AG09309 (cell line): ENCODE data around the gene HYAL2.
"Not testable (repeated sequence)": the region's sequence is repeated elsewhere in the genome, so short reads cannot be mapped to it uniquely, and the experiment has no call there.

Experiments
- DNase-seq: peaks from one replicate; pipeline ENCODE4 v3.0.0-alpha.2; 2010; ENCODE audit warnings: low read depth
- H3K4me3 ChIP-seq: 2 replicates; pipeline ENCODE4 v1.5.1; 2011; ENCODE audit warnings: mild to moderate bottlenecking, low read depth, low read length, moderate library complexity; ENCODE audit not compliant: control insufficient read depth
- CTCF ChIP-seq: IDR thresholded peaks from 2 replicates; pipeline ENCODE4 v1.5.1; 2011; ENCODE audit warnings: mild to moderate bottlenecking, low read depth, low read length, inconsistent platforms; ENCODE audit not compliant: insufficient read depth, control insufficient read depth; ENCODE audit errors: missing control alignments

Gene HYAL2

GRCh38 chr3:50314342-50314741, 8.2 kb downstream of the HYAL2 start:
- H3K4me3 ChIP-seq: no peak overlapping the region
- no peak for TF ChIP-seq CTCF
- no peak for DNase-seq

GRCh38 chr3:50312041-50312440, 10.5 kb downstream of the HYAL2 start:
- not testable (repeated sequence) for DNase-seq, H3K4me3 ChIP-seq

- H3K4me3 ChIP-seq: no peak overlapping the region
- DNase-seq: no peak
- no peak for TF ChIP-seq CTCF
Observed at GRCh38 chr3:50304601-50305000, 17.9 kb downstream of the HYAL2 start.

GRCh38 chr3:50303013-50303815, 19.3 kb downstream of the HYAL2 start, which contains the start of gene HYAL1:
HYAL1 (minus strand) TSS chr3:50303574; CDS start chr3:50302956, 618 bp downstream.
- no peak for TF ChIP-seq CTCF
- H3K4me3 ChIP-seq: no peak within 1 kb of the TSS
- DNase-seq: no peak

- no peak overlapping the region for H3K4me3 ChIP-seq
- TF ChIP-seq CTCF: no peak
- no peak for DNase-seq
Observed at GRCh38 chr3:50302095-50303012, 20.2 kb downstream of the HYAL2 start.

- no peak for DNase-seq
- no peak for TF ChIP-seq CTCF
- H3K4me3 ChIP-seq: no peak overlapping the region
Observed at GRCh38 chr3:50300681-50301254, 21.8 kb downstream of the HYAL2 start.
